RKO (cell line): ENCODE measurements around the gene KIF19.

ENCODE experiments used
- DNase-seq: peaks from one replicate; pipeline ENCODE4 v3.0.0-alpha.2; 2016; ENCODE audit warnings: low spot score

Gene KIF19

GRCh38 chr17:74304184-74304583 is 21.8 kb upstream of the KIF19 start:
- DNase-seq: no peak

GRCh38 chr17:74305865-74306654 is 20.0 kb upstream of the KIF19 start:
- DNase-seq: no peak

- DNase-seq: no peak
Measured at GRCh38 chr17:74307984-74308773, 17.8 kb upstream of the KIF19 start.

GRCh38 chr17:74309902-74310301 is 16.1 kb upstream of the KIF19 start:
- DNase-seq: no peak

GRCh38 chr17:74314877-74315276 is 11.1 kb upstream of the KIF19 start:
- no peak for DNase-seq

- DNase-seq: no peak
Measured at GRCh38 chr17:74316220-74316619, 9.8 kb upstream of the KIF19 start.

GRCh38 chr17:74317071-74317470 is 9.0 kb upstream of the KIF19 start:
- DNase-seq: no peak

GRCh38 chr17:74318391-74318790 is 7.6 kb upstream of the KIF19 start:
- DNase-seq: no peak

- DNase-seq: no peak
Measured at GRCh38 chr17:74324521-74324920, 1.5 kb upstream of the KIF19 start.

- no peak for DNase-seq
Measured at GRCh38 chr17:74325376-74325742, 667 bp upstream of the KIF19 start.

- no peak for DNase-seq
Measured at GRCh38 chr17:74326506-74326905, 480 bp downstream of the KIF19 start.

- no peak for DNase-seq
Measured at GRCh38 chr17:74328487-74328886, 2.5 kb downstream of the KIF19 start.

GRCh38 chr17:74329378-74329777 is 3.4 kb downstream of the KIF19 start:
- no peak for DNase-seq

- DNase-seq: no peak
Measured at GRCh38 chr17:74330446-74330845, 4.4 kb downstream of the KIF19 start.

GRCh38 chr17:74332017-74332650 is 6.1 kb downstream of the KIF19 start:
- DNase-seq: no peak

GRCh38 chr17:74332763-74333283 is 6.8 kb downstream of the KIF19 start:
- no peak for DNase-seq

- DNase-seq: no peak
Measured at GRCh38 chr17:74334393-74335039, 8.5 kb downstream of the KIF19 start.

GRCh38 chr17:74335529-74336062 is 9.6 kb downstream of the KIF19 start:
- no peak for DNase-seq

GRCh38 chr17:74336307-74336706 is 10.3 kb downstream of the KIF19 start:
- no peak for DNase-seq

GRCh38 chr17:74337834-74338500 is 11.9 kb downstream of the KIF19 start:
- DNase-seq: no peak

- no peak for DNase-seq
Measured at GRCh38 chr17:74339537-74340195, 13.6 kb downstream of the KIF19 start.
